Measurements from ENCODE around the gene DBNL.

DBNL gene

GRCh38 chr7:44078521-44078920 is 34.0 kb downstream of the DBNL start:
- peak; percentile 10 for DNase-seq

- DNase-seq, result peak; percentile 16
Observed at GRCh38 chr7:44079331-44080021, 35.0 kb downstream of the DBNL start.

- no peak for DNase-seq
Observed at GRCh38 chr7:44080118-44080517, 35.6 kb downstream of the DBNL start.

GRCh38 chr7:44080686-44081265 is 36.3 kb downstream of the DBNL start:
- DNase-seq, result no peak

- DNase-seq, result peak; percentile 56
Observed at GRCh38 chr7:44081266-44081748, 36.8 kb downstream of the DBNL start.

GRCh38 chr7:44082541-44083207 is 38.2 kb downstream of the DBNL start:
- peak; percentile 94 for DNase-seq

GRCh38 chr7:44083796-44084195 is 39.3 kb downstream of the DBNL start:
- no peak for DNase-seq

GRCh38 chr7:44084701-44085100 is 40.2 kb downstream of the DBNL start:
- no peak for DNase-seq

- no peak for DNase-seq
Observed at GRCh38 chr7:44085546-44085945, 41.0 kb downstream of the DBNL start.

GRCh38 chr7:44086627-44087026 is 42.1 kb downstream of the DBNL start:
- no peak for DNase-seq

GRCh38 chr7:44087911-44088838 is 43.7 kb downstream of the DBNL start:
- DNase-seq, result no peak

- DNase-seq, result no peak
Observed at GRCh38 chr7:44093102-44093641, 48.7 kb downstream of the DBNL start.

- DNase-seq, result no peak
Observed at GRCh38 chr7:44094365-44094764, 49.9 kb downstream of the DBNL start.

GRCh38 chr7:44094883-44095592 is 50.5 kb downstream of the DBNL start:
- DNase-seq, result no peak

- no peak for DNase-seq
Observed at GRCh38 chr7:44095781-44096180, 51.3 kb downstream of the DBNL start.

GRCh38 chr7:44096326-44096881 is 51.9 kb downstream of the DBNL start:
- DNase-seq, result no peak

- no peak for DNase-seq
Observed at GRCh38 chr7:44097064-44097932, 52.8 kb downstream of the DBNL start.

- DNase-seq, result no peak
Observed at GRCh38 chr7:44098092-44099068, 53.9 kb downstream of the DBNL start.

GRCh38 chr7:44099669-44100068 is 55.2 kb downstream of the DBNL start:
- no peak for DNase-seq
